ENCODE results near the gene DCT.

The DCT gene

DNA sequence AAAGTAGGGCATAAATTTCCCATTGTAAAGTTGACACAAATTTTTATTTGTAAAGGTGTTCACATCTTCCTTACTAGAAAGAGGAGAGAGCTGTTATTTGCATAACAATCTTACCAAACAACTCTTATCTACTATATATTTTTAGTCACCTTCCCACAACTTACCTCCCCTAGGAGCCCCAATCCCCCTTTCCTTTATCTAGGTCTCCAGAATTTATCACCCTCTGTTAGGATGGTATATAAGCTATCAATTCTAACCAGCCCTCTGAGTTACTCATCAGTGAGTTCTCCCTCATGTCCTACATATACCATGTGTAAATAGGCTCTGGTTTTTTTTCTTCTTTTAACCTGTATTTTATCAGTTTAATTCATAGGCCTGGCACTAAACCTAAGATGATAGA is 62.2 kb downstream of the DCT start:
- H3K9me3 ChIP-seq (ENCODE audit: control insufficient read depth, insufficient read depth, low read depth, low read length): peaks cover 9% of the 10 kb centered on the region

DNA sequence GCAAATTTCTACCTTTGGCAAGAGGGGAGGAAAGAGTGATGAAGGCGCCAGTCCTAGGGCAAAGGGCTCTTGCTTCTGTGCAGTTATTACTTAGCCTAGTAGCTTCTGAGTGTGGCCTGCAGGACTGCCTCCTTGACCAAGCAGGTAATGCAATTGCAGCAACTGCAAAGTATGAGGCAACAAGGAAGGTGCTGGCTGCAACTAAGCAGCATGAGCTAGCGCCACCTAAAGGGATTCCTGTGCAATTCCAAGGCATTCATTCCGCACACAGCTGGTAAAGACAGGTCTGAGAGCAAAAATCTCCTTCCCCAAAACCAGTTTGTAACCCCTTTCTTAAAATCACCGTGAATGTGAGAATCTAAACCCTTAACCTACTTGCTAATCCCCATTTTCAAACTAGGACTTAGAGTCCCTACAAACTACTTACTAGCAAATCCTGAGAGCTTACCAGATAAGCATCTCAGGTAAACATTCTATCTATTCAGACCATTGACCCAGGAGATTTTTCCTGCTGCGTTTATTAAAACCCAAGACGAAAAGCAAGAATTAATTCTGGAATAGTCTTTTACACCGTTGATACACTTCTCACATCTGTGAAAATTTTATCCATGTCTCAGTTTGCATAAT is 62.9 kb downstream of the DCT start:
- Histone ChIP-seq H3K4me3 (ENCODE audit: low read depth, low read length) (no peak overlapping the region), H3K27me3 (ENCODE audit: control insufficient read depth, insufficient read depth, low read length) (no peaks in the 10 kb centered on the region), H3K36me3 (ENCODE audit: control insufficient read depth, insufficient read depth, low read length) (no peaks in the 10 kb centered on the region), H3K9me3 (ENCODE audit: control insufficient read depth, insufficient read depth, low read depth, low read length) (peaks cover 7% of the 10 kb centered on the region), H3K4me1 (ENCODE audit: control insufficient read depth, insufficient read depth, low read length) (0 out of 2 replicates have a peak, but pooled peaks cover 4% of the 10 kb centered on the region), H3K27ac (ENCODE audit: low read depth, low read length) (no peak overlapping the region), H3K9ac (ENCODE audit: low read length) (no peak overlapping the region)

More for the DNA sequence above, 62.2 kb downstream of the DCT start:
- Histone ChIP-seq H3K4me3 (ENCODE audit: low read depth, low read length) (no peak overlapping the region), H3K4me1 (ENCODE audit: control insufficient read depth, insufficient read depth, low read length) (0 out of 2 replicates have a peak, but pooled peaks cover 4% of the 10 kb centered on the region), H3K36me3 (ENCODE audit: control insufficient read depth, insufficient read depth, low read length) (no peaks in the 10 kb centered on the region), H3K27me3 (ENCODE audit: control insufficient read depth, insufficient read depth, low read length) (no peaks in the 10 kb centered on the region), H3K27ac (ENCODE audit: low read depth, low read length) (no peak overlapping the region), H3K9ac (ENCODE audit: low read length) (no peak overlapping the region)

DNA sequence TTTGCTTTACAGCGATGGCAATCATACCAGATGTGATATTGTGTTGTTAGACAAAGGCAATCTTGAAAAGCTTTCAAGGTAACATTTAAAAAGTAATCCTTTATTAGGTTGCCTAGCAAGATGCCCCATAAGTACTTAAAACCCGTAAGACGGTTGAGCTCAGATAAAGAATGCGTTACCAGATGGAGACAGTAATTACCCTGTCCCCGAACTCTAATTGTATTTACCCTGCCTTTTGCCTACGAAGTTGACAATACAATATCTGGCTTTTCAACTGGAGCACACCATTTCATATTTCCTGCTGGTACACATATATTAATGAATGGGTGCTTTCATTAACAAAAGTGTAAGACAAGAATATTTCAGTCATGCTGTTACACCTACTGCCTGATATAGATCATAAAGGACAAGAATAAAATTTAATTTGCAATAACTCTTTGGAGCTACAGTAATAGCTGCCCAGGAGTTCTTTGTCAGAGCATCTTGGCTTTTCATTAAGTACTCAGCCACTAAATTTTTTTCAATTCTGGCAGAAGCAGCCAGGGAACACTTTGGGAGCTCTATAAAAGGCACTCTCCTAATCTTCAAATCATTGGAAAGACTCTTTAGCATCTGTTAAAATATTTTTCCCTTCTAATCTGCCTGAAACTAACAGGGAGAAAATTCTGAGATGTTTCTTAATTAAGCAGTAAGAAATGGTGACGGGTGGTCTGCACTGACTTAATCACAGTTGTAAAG is 63.8 kb downstream of the DCT start:
- Histone ChIP-seq H3K9me3 (ENCODE audit: control insufficient read depth, insufficient read depth, low read depth, low read length) (no peaks in the 10 kb centered on the region), H3K4me1 (ENCODE audit: control insufficient read depth, insufficient read depth, low read length) (0 out of 2 replicates have a peak, but pooled peaks cover 4% of the 10 kb centered on the region), H3K36me3 (ENCODE audit: control insufficient read depth, insufficient read depth, low read length) (no peaks in the 10 kb centered on the region), H3K27me3 (ENCODE audit: control insufficient read depth, insufficient read depth, low read length) (no peaks in the 10 kb centered on the region), H3K9ac (ENCODE audit: low read length) (no peak overlapping the region), H3K27ac (ENCODE audit: low read depth, low read length) (no peak overlapping the region), H3K4me3 (ENCODE audit: low read depth, low read length) (no peak overlapping the region)

DNA sequence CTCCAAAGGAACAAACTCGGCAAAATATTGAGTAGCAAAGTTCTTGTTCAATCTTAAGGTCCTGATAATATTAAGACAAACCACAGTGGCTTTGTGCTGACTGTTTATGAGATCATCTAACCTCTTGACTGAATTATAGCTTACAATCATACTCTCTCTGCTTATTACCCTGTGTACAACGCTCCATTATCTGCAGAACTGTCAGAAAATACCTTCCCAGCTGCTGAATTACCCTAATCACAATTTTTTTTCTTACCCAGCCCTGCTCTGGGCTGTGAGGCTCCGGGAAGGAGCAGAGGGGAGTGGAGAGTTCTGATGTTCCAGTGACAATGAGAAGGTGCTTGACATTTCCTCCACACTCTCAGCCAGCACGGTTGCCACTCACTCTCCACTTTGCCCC is 64.8 kb downstream of the DCT start:
- H3K36me3 ChIP-seq (ENCODE audit: control insufficient read depth, insufficient read depth, low read length): no peaks in the 10 kb centered on the region
- H3K9me3 ChIP-seq (ENCODE audit: control insufficient read depth, insufficient read depth, low read depth, low read length): no peaks in the 10 kb centered on the region
- no peak overlapping the region for H3K27ac ChIP-seq (ENCODE audit: low read depth, low read length)
- 0 out of 2 replicates have a peak, but pooled peaks cover 4% of the 10 kb centered on the region for H3K4me1 ChIP-seq (ENCODE audit: control insufficient read depth, insufficient read depth, low read length)
- no peak overlapping the region for H3K4me3 ChIP-seq (ENCODE audit: low read depth, low read length)
- H3K9ac ChIP-seq (ENCODE audit: low read length): no peak overlapping the region
- no peaks in the 10 kb centered on the region for H3K27me3 ChIP-seq (ENCODE audit: control insufficient read depth, insufficient read depth, low read length)

DNA sequence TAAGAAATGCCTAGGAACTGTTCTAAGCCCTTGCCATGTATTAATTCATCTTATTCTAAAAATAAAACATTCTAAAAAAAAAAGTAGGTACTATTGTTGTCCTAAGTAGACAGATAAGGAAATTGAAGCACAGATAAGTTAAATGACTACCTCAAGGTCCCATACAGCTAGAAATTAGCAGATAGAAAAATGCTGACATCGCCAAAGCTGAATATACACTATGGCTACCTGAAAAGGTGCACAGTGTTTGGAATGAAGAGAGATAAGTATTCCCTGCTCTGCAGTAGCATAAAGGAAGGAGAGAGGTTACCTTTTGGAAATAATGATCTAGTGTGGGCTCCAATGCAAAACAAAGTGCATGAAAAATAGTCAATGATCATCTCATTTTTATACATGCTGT is 65.3 kb downstream of the DCT start:
- Histone ChIP-seq H3K27me3 (ENCODE audit: control insufficient read depth, insufficient read depth, low read length) (no peaks in the 10 kb centered on the region), H3K27ac (ENCODE audit: low read depth, low read length) (no peak overlapping the region), H3K9ac (ENCODE audit: low read length) (no peak overlapping the region), H3K4me3 (ENCODE audit: low read depth, low read length) (no peak overlapping the region), H3K9me3 (ENCODE audit: control insufficient read depth, insufficient read depth, low read depth, low read length) (no peaks in the 10 kb centered on the region), H3K4me1 (ENCODE audit: control insufficient read depth, insufficient read depth, low read length) (0 out of 2 replicates have a peak, but pooled peaks cover 4% of the 10 kb centered on the region), H3K36me3 (ENCODE audit: control insufficient read depth, insufficient read depth, low read length) (no peaks in the 10 kb centered on the region)

DNA sequence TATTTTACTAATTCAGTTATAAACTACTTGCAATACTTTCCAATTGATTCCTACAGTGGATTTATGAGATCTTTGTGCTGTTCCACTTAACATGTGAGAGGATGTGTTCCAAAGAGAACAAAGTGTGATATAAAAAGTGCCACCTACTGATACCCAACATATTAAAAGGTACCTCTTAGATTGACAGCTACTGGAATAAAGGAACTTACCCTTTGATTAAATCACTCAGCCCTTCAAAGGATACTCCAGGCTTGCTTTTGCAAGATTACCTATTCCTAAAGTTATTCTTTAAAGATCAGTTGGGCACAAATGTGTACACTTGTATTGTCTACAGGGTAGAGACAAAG is 65.9 kb downstream of the DCT start:
- no peaks in the 10 kb centered on the region for H3K36me3 ChIP-seq (ENCODE audit: control insufficient read depth, insufficient read depth, low read length)
- H3K27me3 ChIP-seq (ENCODE audit: control insufficient read depth, insufficient read depth, low read length): no peaks in the 10 kb centered on the region
- 0 out of 2 replicates have a peak, but pooled peaks cover 4% of the 10 kb centered on the region for H3K4me1 ChIP-seq (ENCODE audit: control insufficient read depth, insufficient read depth, low read length)
- H3K27ac ChIP-seq (ENCODE audit: low read depth, low read length): no peak overlapping the region
- H3K9me3 ChIP-seq (ENCODE audit: control insufficient read depth, insufficient read depth, low read depth, low read length): no peaks in the 10 kb centered on the region
- H3K4me3 ChIP-seq (ENCODE audit: low read depth, low read length): no peak overlapping the region
- no peak overlapping the region for H3K9ac ChIP-seq (ENCODE audit: low read length)

DNA sequence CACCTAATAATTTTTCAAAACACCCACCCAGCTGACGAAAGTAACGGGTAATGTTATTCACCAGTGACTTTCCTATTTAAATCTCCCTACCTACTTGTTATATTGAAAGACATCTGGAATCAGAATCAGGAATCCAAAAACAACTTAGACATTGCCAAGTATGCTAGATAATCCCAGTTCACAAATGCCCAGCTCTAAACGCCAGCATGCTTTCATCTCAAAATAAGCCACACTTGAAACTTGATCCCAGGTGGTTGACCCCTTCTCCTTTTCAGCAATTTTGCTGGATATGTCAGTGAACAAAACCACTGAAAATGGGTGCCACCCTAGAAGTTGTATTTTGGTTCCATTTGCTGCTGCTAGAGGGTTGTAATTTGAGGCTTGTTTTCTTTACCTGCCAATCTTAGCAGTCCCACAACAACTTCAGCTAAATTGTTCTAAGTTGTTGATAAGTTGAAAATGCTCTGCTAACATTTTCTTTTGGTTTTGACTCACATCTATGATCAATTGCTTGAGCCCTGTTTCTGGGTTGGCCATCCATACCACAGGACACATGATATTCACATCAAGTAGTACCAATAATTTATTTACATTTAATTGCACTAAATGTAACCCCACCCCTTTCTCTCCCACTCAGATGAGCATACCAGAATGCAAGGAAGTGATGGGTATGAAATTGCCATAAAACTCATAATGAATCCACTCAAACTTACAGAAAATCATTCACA is 66.4 kb downstream of the DCT start:
- Histone ChIP-seq H3K27ac (ENCODE audit: low read depth, low read length) (no peak overlapping the region), H3K27me3 (ENCODE audit: control insufficient read depth, insufficient read depth, low read length) (no peaks in the 10 kb centered on the region), H3K9me3 (ENCODE audit: control insufficient read depth, insufficient read depth, low read depth, low read length) (no peaks in the 10 kb centered on the region), H3K36me3 (ENCODE audit: control insufficient read depth, insufficient read depth, low read length) (no peaks in the 10 kb centered on the region), H3K9ac (ENCODE audit: low read length) (no peak overlapping the region), H3K4me3 (ENCODE audit: low read depth, low read length) (no peak overlapping the region), H3K4me1 (ENCODE audit: control insufficient read depth, insufficient read depth, low read length) (0 out of 2 replicates have a peak, but pooled peaks cover 4% of the 10 kb centered on the region)

DNA sequence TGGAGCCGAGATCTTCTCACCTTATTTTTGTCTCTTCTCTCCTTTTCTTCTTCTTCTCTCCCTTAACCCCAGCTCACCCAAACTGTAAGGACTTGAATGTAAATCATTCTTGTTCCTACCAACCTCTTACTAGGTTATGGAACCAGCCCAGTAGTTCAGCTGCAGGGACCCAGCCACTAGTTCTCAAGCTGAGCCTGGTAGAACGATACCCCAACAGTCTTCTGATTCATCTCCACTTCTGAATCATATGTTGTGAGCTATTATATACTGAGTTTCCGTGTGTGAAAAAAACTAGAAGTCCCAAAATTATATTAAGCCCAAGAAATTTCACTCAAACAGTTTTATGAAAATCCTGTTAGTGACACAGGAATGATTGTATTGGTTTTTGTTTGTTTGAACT is 67.7 kb downstream of the DCT start:
- no peak overlapping the region for H3K27ac ChIP-seq (ENCODE audit: low read depth, low read length)
- H3K9ac ChIP-seq (ENCODE audit: low read length): no peak overlapping the region
- H3K4me1 ChIP-seq (ENCODE audit: control insufficient read depth, insufficient read depth, low read length): 0 out of 2 replicates have a peak, but pooled peaks cover 4% of the 10 kb centered on the region
- no peak overlapping the region for H3K4me3 ChIP-seq (ENCODE audit: low read depth, low read length)
- no peaks in the 10 kb centered on the region for H3K36me3 ChIP-seq (ENCODE audit: control insufficient read depth, insufficient read depth, low read length)
- H3K27me3 ChIP-seq (ENCODE audit: control insufficient read depth, insufficient read depth, low read length): no peaks in the 10 kb centered on the region
- no peaks in the 10 kb centered on the region for H3K9me3 ChIP-seq (ENCODE audit: control insufficient read depth, insufficient read depth, low read depth, low read length)

DNA sequence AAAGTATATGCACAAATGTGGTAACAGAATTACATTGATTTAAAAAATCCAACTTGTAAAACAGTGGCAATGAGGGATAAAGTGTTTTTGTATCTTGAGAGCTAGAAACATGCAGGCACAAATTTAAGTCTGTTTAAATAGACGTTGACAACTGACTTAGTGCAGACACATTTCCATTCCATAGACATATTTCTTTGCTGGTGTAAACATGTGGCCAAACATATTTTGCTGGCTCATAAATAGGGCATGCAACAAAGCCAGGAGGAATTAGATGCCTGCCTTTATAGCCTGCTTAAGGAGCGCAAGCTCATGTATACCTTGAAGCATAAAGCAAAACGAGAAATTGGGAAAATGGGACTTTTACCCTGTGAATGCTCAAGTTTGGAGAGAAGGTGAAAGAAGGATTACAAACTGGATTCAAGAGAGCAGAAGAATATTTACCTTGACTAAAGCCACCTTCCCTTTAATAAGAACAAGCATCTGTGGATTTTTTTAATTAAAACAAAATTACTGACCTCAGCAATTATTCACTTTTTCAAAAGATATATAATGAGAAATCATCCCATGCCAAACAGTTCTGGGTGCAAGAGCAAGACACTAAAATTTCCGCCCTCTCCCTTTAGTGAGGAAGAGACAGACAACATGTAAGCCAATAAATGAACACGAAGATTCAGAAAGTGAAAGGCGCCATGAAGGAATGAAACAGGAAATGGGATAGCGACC is 71.0 kb downstream of the DCT start:
- Histone ChIP-seq H3K4me3 (ENCODE audit: low read depth, low read length) (no peak overlapping the region), H3K27ac (ENCODE audit: low read depth, low read length) (no peak overlapping the region), H3K36me3 (ENCODE audit: control insufficient read depth, insufficient read depth, low read length) (no peaks in the 10 kb centered on the region), H3K27me3 (ENCODE audit: control insufficient read depth, insufficient read depth, low read length) (no peaks in the 10 kb centered on the region), H3K4me1 (ENCODE audit: control insufficient read depth, insufficient read depth, low read length) (no peaks in the 10 kb centered on the region), H3K9me3 (ENCODE audit: control insufficient read depth, insufficient read depth, low read depth, low read length) (no peaks in the 10 kb centered on the region), H3K9ac (ENCODE audit: low read length) (no peak overlapping the region)

DNA sequence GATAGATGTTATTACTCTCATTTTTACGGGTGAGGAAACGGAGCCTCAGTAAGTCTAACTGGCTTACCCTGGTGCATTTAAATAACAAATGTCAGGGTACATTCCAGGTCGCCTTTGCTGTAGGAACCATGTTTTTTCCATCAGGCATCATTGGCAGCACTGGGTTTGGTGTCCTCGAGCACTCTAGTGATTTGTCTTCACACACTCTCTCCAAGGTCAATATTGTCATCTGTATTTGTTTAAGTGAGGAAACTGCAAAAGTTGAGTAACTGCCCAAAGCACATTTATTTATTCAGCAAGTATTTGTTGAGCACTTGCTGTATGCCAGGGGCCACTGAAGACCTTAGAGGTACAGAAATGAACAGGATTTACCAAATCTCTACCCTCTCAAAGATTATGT is 78.6 kb downstream of the DCT start:
- Histone ChIP-seq H3K9me3 (ENCODE audit: control insufficient read depth, insufficient read depth, low read depth, low read length) (no peaks in the 10 kb centered on the region), H3K4me1 (ENCODE audit: control insufficient read depth, insufficient read depth, low read length) (no peaks in the 10 kb centered on the region), H3K36me3 (ENCODE audit: control insufficient read depth, insufficient read depth, low read length) (no peaks in the 10 kb centered on the region), H3K9ac (ENCODE audit: low read length) (no peak overlapping the region), H3K4me3 (ENCODE audit: low read depth, low read length) (no peak overlapping the region), H3K27me3 (ENCODE audit: control insufficient read depth, insufficient read depth, low read length) (no peaks in the 10 kb centered on the region), H3K27ac (ENCODE audit: low read depth, low read length) (no peak overlapping the region)
